CD4-positive, alpha-beta T cell treated with Interleukin-6 for 4 hours (primary cell): ENCODE measurements around the gene BOLL.
"Not testable (repeated sequence)": the region's sequence is repeated elsewhere in the genome, so short reads cannot be mapped to it uniquely, and the experiment has no call there.

Source experiments
- DNase-seq: peaks from one replicate; pipeline ENCODE4 v3.0.0-alpha.2; 2020; ENCODE audit warnings: mixed read lengths

Gene BOLL, protein sequence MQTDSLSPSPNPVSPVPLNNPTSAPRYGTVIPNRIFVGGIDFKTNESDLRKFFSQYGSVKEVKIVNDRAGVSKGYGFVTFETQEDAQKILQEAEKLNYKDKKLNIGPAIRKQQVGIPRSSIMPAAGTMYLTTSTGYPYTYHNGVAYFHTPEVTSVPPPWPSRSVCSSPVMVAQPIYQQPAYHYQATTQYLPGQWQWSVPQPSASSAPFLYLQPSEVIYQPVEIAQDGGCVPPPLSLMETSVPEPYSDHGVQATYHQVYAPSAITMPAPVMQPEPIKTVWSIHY

DNA sequence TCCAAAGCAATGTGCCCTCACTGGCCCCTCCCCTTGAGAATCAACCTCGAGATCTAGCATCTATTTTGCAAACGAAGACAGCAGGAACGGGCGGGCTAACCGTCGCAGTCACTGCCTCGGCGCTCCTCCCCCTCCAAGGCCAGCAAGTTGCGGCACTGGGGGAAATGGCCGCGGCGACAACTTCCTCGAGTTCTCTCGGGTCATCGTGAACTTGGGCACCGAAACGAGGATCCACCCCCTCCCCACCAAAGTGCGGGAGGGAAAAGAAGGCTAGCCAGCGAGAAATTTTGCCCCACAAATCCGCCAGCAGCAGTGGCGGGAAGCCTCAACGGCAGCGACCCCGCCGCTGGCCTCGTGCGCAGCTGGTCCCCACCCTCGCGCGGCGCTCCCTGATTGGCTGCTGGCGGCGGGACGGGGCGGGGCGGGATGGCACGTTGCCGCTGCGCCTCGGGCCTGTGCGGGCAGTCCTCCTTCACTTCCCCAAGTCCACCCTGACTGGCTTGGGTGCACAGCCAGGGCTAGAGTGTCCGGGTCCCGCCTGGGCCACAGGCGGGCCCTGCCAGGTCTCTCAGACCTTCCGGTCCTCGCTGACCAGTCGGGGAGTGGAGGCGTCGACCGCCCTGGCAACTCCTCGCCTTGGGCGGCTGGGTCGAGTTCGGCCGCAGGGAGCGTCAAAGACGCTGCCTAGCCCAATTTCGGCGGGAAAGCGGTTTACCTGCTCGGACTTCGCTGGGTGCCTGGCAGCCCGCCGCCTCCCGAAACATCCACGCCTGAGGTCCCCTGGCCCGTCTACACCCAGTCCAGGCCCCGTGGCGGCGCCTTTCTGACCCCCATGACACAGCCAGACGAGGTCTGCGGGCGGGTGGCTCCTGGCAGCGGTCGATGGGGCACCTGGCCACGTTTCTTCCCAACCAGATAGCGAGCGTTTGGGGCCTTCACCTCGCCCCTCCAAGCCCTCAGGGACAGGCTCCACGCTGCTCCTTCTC, at the start of gene BOLL:
Gene BOLL (minus strand): TSS at position 364 of the 986 bp plus-strand sequence. CDS start 3,469 bp downstream, outside the sequence.
- no peak for DNase-seq

DNA sequence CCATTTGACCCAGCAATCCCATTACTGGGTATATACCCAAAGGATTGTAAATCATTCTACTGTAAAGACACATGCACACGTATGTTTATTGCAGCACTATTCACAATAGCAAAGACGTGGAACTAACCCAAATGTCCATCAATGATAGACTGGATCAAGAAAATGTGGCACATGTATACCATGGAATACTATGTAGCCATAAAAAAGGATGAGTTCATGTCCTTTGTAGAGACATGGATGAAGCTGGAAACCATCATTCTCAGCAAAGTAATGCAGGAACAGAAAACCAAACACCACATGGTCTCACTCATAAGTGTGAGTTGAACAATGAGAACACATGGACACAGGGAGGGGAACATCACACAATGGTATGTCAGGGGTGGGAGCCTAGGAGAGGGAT, 49.7 kb upstream of the BOLL start:
- not testable (repeated sequence) for DNase-seq

DNA sequence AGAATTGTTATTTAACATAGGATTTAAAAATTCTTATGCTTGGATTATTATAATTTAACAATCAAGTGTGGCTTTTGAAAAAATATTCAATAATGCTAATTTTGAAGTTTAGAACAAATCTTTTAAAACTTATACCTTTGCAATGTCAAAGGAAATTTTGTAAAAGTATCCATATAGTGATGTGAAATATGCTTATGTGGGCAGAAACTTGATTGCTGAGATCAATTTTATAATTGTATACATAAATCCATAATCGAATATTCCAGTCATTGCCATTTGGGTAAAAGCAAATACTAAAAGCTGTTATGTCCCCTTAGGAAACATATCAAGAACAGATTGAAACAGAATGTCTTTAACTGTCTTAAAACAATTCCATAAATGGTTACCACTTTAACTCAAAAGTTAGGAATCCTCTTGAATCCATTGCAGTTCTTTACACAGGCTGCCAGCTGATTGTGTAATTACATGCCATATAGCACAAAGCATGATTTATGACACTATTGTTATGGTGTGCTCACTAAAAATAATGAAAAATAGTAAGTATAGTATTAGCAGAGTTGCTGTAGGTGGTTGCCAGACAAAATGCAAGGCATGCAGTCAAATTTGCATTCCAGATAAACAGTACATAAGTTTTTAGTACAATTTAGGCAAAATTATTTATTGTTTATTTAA, 43.5 kb upstream of the BOLL start:
- no peak for DNase-seq

GRCh38 chr2:197827618-197828017, 42.5 kb upstream of the BOLL start:
- no peak for DNase-seq

- no peak for DNase-seq
Measured at GRCh38 chr2:197822333-197822732, 37.2 kb upstream of the BOLL start.

GRCh38 chr2:197821550-197822289, 36.6 kb upstream of the BOLL start:
- no peak for DNase-seq

GRCh38 chr2:197814526-197814925, 29.4 kb upstream of the BOLL start:
- no peak for DNase-seq

DNA sequence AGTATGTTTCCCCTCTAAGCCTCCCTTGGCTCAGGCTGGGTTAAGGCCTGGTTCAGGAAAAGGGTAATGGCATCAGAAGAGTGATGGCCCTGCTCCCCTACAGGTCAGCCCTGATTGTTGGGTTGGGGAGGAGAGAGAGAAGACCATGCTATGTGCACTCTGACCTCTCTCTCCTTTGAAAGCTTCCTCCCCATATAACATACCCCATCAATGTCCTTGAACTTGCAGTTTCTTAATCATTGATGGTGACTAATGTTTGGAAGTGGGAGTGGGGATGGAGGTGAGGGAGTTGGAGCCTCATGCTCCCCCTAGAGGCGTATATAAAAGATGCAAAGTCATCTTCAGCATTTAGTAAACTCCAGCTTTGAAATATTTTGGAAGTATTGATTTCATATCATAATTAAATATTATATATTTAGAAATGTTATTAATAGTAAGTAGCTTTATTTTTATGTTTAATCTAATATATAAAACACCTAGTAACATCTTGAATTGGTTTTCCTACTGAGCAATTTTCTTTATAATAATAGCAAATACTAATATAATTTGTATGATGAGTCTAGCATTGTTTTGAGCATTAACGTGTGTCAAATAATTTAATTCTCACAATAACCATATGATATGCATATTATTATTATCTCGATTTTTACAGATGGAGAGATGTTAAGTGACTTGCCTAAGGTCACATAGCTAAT, 28.1 kb upstream of the BOLL start:
- peak; percentile 12 for DNase-seq

- no peak for DNase-seq
Measured at GRCh38 chr2:197810491-197810890, 25.4 kb upstream of the BOLL start.

DNA sequence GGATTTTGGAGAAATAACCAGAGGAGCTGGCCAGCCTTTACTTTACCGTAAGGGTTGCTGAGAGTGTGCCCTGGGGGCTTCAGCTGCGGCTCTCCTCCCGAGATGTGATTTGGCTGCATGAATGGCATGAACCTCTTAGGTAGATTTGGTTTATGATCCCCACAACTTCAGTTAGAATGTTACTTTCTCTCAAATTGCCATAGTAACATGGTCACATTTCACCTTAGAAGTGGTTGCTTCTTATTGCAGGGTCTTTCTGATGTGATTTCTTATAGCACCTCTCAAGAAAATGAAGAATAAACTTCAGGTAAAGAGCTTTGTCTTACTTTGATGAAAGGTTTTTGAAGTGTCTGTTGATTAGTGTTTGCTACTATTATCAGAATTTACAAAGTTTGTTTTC, 24.9 kb upstream of the BOLL start:
- no peak for DNase-seq

DNA sequence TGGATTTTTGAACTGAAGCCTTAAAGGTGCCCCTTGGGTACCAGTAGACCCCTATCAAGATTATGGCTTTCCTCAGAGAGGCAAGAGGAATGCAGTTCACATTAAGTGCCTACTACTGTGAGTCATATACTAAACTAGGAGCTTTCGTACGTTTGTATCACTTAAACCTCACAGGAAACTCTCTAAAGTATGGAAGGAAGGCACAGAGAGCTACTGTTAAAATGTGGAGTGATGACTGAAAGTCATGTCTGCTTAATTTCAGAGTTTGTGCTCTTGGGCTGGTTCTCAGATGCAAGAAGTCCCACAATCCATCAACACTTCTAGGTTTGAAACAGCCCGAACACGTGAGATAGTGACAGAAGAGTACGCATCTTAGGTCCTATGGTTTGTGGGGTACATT, 23.9 kb upstream of the BOLL start:
- no peak for DNase-seq

DNA sequence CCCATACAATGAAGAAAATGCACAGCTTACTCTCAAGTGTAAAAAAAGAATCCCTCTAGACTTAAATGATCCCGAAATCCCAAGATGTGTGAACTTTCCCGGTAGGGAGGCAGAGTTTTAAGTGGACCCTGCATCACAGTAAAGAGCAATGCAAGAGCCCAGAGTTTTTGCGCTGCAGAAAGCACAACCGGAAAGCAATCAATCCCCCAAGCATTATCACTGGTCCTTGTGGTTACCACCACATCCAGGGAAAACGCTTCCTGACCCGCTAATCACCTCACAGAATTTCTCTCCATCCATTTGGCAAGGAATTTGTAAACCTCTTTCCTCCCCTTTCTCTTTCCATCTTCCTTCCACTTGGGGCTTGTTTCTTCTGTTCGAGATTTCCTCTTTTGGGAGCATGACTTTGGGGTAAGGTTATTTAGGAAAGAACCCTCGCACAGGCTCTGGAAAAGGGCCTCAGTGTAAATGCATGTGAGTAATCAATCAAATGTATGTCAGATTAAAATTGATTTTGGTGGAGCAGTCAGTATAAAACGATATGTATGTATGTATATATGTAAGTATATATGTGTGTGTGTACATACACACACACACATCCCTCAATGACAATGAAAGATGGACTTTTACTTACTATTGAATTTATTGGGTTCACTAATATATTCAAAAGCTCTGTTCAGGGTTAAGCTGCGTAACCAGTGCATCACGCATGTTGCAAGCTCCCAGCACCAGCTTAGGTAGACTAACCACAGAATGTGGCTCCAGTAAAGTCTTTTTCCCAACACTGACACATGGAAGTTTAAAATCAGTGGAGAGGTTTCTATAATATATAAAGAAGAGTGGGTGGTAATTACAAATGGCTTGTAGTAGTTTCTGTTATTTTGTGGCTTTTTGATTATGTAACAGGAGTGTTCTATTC, 20.9 kb upstream of the BOLL start:
- DNase-seq = no peak

DNA sequence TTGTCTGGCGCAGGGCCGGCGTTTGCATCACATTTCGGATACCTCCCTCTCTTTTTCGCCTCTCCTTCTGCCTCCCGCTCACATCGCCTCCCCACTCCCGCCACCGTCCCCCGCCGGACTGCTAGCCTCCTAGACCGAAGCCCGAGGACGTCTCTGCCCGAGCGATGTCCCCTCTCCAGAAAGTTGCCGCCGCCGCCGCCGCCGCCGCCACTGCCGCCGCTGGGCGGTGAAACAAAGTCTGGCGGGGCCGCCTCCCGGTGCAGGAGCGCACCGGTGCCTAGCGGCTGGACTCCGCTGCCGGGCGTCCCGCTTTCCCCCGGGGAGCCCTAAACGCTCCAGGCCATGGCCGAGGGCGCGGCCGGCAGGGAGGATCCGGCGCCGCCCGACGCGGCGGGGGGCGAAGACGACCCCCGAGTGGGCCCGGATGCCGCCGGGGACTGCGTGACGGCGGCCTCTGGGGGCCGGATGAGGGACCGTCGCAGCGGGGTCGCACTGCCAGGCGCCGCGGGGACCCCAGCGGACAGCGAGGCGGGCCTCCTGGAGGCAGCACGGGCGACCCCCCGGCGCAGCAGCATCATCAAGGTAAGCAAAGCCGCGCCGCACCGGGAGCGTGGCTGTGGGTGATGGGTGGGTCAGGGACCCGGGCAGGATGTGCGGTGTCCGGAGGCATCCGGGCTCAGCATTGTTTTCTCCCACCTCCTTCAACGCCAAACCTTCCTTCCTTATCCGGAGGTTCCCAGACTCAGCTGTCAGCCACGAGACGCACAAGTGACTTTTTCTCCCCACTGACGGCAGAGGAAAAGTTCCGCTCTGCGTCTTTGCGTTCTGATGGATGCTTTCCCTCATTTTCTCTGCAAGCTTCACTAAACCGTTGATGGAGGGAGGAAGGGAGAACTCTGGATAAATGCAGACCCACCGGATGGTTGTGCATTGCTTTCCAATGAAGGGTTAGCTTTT, 19.9 kb upstream of the BOLL start:
- peak; percentile 53 for DNase-seq

DNA sequence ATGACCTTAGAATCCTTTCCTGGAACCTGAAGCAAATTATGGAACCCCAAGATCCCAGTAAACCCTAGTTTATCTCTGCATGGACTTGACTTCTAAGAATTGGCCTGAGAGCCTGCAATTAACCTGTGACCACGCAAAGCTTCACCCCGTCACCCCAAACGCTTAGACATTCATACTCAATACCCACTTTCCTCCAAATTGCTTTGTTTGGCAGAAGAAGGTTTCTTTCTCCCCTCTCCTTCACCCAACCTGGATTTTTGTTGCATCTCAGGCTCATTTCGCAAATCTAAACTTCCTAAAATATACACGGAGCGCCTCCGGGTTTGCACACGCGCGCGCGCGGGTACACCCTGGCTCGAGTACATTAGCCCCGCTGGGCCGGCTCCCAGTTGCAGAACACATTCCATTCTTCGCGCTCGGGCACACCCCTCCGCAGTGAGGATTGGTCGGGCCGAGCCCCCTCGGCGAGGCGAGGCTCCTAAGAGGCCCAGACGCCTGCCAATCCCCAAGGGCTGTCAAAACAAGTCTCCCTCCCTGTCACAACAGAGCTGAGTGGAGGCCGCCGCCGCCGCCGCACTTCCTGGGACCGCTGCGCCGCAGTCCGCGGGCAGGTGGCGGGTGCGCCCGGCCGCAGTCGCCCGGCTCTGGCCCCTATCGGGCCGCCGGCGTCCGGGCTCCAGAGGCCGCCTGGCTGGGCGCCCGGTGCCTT, 19.1 kb upstream of the BOLL start, which contains the start of gene PLCL1:
Gene PLCL1 (plus strand): TSS at position 545 of the 709 bp plus-strand sequence.
- peak; percentile 92 for DNase-seq

DNA sequence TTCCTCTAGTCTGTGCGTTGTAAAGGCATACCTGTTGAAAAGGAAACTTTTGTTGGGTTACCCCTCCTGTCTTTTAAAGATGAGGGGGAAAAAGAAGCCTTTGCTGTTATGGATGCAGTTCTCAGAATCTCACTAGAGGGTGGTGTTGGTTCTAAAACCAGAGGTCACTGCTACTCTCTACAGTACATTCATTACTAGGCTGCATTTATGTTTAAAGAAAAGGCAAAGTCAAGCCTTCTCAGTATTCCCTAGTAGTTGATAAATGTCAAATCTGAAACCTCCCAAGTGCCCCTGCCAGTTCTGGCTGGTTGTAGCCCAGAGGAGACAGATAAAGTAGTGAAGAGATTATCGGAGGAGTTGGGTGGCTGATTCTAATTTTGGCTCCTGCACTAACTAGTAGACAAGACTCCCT, 17.9 kb upstream of the BOLL start:
- peak; percentile 45 for DNase-seq

DNA sequence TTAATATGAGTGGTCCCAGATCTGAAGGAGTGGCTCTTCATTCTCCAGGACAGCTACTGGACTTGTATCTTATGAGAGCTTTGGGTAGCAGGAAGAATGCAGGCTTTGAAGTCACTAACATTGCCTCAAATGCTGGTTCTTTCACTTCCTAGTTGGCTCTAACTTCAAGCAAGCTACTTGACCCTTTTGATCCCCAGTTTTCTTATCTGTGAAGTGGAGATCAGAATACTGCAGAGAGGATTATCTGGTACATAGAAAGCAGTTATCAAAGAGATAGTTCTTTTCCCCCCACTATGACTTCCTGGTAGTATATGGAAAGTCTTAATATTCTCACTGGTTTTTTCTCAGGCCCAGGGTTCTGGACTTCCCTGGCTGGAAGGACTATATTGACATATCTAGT, 15.9 kb upstream of the BOLL start:
- no peak for DNase-seq

- DNase-seq = no peak
Measured at GRCh38 chr2:197800091-197800490, 15.0 kb upstream of the BOLL start.

GRCh38 chr2:197799068-197799467, 13.9 kb upstream of the BOLL start:
- no peak for DNase-seq

DNA sequence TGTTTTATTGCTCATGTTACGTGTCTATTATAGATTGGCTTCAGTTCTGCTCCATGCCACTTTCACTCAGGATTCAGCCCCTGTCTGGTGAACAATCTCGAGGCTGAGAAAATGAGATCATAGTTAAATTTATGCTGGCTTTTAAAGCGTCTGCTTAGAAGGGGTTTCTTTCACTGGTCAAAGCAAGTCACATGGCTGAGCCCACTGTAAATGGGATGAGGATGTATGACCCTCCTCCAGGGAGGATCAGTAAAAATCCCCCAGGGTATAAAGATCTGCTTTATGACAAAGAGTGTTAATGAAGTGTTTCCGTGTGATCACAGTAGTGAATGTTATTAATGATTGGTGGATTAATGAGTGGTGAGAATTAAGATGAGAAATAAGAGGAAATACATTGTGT, 13.1 kb upstream of the BOLL start:
- DNase-seq = no peak
